PC-3 (cell line): ENCODE measurements around the gene TLN1. TPM values are rescaled to one million over a fixed set of nuclear protein-coding genes. Genes with fewer than 3 reads are reported as not detected.

ENCODE experiments used
- ATAC-seq: fragments of 200-7000 bp; cut with Tn5 transposase; 2 replicates; pipeline ENCODE4 v1.9.1; 2020; ENCODE audit warnings: mild to moderate bottlenecking, moderate library complexity
- BruUV-seq: library from RNA; stranded (reverse); fragments of 400-500 nt; replicated peaks from 2 replicates; lab custom pipeline; 2021; lab: Mats Ljungman, UMichigan
- CTCF ChIA-PET: fragments of 300-600 bp; sonication (Branson Sonifier 250); formaldehyde crosslinking; loops from one replicate; lab custom pipeline; 2022; ENCODE audit warnings: antibody characterized with exemption; lab: Charles Lee
- POLR2A ChIA-PET: fragments of 300-600 bp; sonication (Branson Sonifier 250); formaldehyde crosslinking; loops from one replicate; lab custom pipeline; 2022; ENCODE audit warnings: antibody characterized with exemption; ENCODE audit not compliant: unreplicated experiment; lab: Charles Lee
- DNase-seq: peaks from one replicate; pipeline ENCODE4 v3.0.0-alpha.2; 2015
- H2AFZ ChIP-seq: fragments of 300-600 bp; sonication (generic); 2 replicates; pipeline ENCODE4 v1.6.0; 2016; ENCODE audit warnings: antibody characterized with exemption, low read length
- H3F3A ChIP-seq: fragments of 300-600 bp; sonication (generic); one replicate; pipeline ENCODE4 v1.6.0; 2017; ENCODE audit warnings: antibody characterized with exemption, low read length, control low read depth, mild to moderate bottlenecking; ENCODE audit not compliant: unreplicated experiment
- H3K27ac ChIP-seq: fragments of 300-600 bp; sonication (generic); 2 replicates; pipeline ENCODE4 v1.5.1; 2016; ENCODE audit warnings: mild to moderate bottlenecking, low read length
- H3K27me3 ChIP-seq: fragments of 300-600 bp; sonication (generic); 2 replicates; pipeline ENCODE4 v1.6.1; 2016; ENCODE audit warnings: low read length, mixed read lengths
- H3K36me3 ChIP-seq: fragments of 300-600 bp; sonication (generic); 2 replicates; pipeline ENCODE4 v1.6.1; 2016; ENCODE audit warnings: low read depth, mixed run types, low read length, mixed read lengths
- H3K4me1 ChIP-seq: fragments of 300-600 bp; sonication (generic); 2 replicates; pipeline ENCODE4 v1.5.1; 2016; ENCODE audit warnings: low read length; ENCODE audit not compliant: insufficient read depth
- H3K4me2 ChIP-seq: fragments of 300-600 bp; sonication (generic); 2 replicates; pipeline ENCODE4 v1.6.0; 2016; ENCODE audit warnings: low read length
- H3K4me3 ChIP-seq: fragments of 300-600 bp; sonication (generic); 2 replicates; pipeline ENCODE4 v1.5.1; 2016; ENCODE audit warnings: mild to moderate bottlenecking, low read length, mixed read lengths
- H3K79me2 ChIP-seq: fragments of 300-600 bp; sonication (generic); 2 replicates; pipeline ENCODE4 v1.6.1; 2017; ENCODE audit warnings: low read length, mixed read lengths
- H3K9ac ChIP-seq: fragments of 300-600 bp; sonication (generic); 2 replicates; pipeline ENCODE4 v1.6.0; 2016; ENCODE audit warnings: mild to moderate bottlenecking, low read length
- H3K9me2 ChIP-seq: fragments of 300-600 bp; sonication (generic); replicated peaks from 2 replicates; pipeline ENCODE4 v1.6.1; 2016; ENCODE audit warnings: mixed run types, low read length, mixed read lengths
- H3K9me3 ChIP-seq: fragments of 300-600 bp; sonication (generic); 2 replicates; pipeline ENCODE4 v1.6.1; 2016; ENCODE audit warnings: low read length, mixed read lengths
- H4K20me1 ChIP-seq: fragments of 300-600 bp; sonication (generic); 2 replicates; pipeline ENCODE4 v1.6.1; 2016; ENCODE audit warnings: low read length, mixed read lengths
- CTCF ChIP-seq: fragments of 300-600 bp; sonication (generic); conservative IDR thresholded peaks from 2 replicates; pipeline ENCODE4 v1.5.1; 2017; ENCODE audit warnings: antibody characterized with exemption, low read depth, mild to moderate bottlenecking, low read length
- EZH2 ChIP-seq: fragments of 300-600 bp; sonication (generic); IDR thresholded peaks from one replicate; pipeline ENCODE4 v1.6.1; 2017; ENCODE audit warnings: antibody characterized with exemption, mild to moderate bottlenecking, low read length; ENCODE audit not compliant: unreplicated experiment
- EZH2phosphoT487 ChIP-seq: fragments of 300-600 bp; sonication (generic); IDR thresholded peaks from 2 replicates; pipeline ENCODE4 v1.6.1; 2018; ENCODE audit warnings: mild to moderate bottlenecking, antibody characterized with exemption, low read length, borderline replicate concordance
- intact Hi-C: fragments of 100-400 bp; cut with micrococcal nuclease; formaldehyde crosslinking; loops from 2 replicates; pipeline ENCODE4 v1.9.0; 2023
- total RNA-seq: library from RNA; depleted of rRNA; stranded (reverse); fragments of >200 nt; gene quantifications from 2 replicates; pipeline ENCODE4 v1.2.3, GENCODE V29; 2014

The TLN1 gene
- total RNA-seq, 1 experiment from 2014 or later = 118 TPM

DNA sequence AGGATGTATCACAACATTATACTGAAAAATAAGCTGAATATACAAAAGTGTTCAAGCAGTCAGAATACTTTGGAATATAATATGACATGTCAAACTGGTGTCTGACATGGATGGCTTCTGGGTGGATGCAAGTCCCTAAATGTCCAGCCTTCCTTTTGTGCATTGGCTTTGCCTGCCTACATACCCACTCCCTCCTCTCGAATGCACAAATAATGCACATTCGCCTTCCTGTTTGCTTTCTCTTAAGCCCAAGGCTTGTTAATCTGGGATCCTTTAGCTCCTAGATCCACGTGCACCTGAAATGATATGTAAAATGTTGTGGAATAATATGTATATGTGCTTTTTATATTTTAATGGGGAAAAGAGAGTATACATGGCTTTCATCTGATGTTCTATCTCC, 46.5 kb upstream of the TLN1 start:
- intact Hi-C loops = loop anchor here (10.0 kb wide), 1 partner anchor 46 kb away; the partner anchor contains the start of genes FAM221B and TMEM8B

DNA sequence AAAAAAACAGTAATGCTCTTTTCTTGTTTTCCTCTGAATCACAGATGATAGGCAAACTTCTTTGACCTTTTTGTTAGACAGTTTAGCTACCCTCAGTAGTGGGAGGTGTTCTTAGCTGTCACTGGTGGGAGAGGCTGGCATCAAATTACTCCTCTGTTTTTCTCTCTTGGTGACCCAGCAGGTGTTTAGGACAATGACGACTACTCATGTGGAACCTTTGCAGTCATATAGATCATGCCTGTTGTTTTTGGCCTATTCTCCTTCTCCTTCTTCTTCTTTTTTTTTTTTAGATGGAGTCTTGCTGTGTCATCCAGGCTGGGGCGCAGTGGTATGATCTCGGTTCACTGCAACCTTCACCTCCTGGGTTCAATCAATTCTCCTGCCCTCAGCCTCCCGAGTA, 44.0 kb upstream of the TLN1 start:
- ChIA-PET CTCF (interaction anchor here (0.5 kb wide), 1 partner anchor 1667 kb away, joined by 8 read pairs; no protein-coding TSS in a partner anchor), POLR2A (no interaction called here)
- no peak overlapping the region for H3K9ac ChIP-seq
- H4K20me1 ChIP-seq = no peaks in the 10 kb centered on the region
- H3K27me3 ChIP-seq = no peaks in the 10 kb centered on the region
- H3K4me3 ChIP-seq = no peak overlapping the region
- no peaks in the 10 kb centered on the region for H3K36me3 ChIP-seq
- no peak for TF ChIP-seq EZH2
- TF ChIP-seq EZH2phosphoT487 = no peak
- TF ChIP-seq CTCF = no peak
- no peaks in the 10 kb centered on the region for H3F3A ChIP-seq
- BruUV-seq = no TSS peak
- H3K9me3 ChIP-seq = no peaks in the 10 kb centered on the region
- no peaks in the 10 kb centered on the region for H3K79me2 ChIP-seq
- ATAC-seq (no peak), DNase-seq (no peak)
- no peak overlapping the region for H2AFZ ChIP-seq
- H3K4me2 ChIP-seq = no peak overlapping the region
- intact Hi-C loops = loop anchor here (10.0 kb wide), 1 partner anchor 49 kb away; the partner anchor contains the start of genes FAM221B and TMEM8B
- H3K4me1 ChIP-seq = peaks cover 24% of the 10 kb centered on the region
- H3K9me2 ChIP-seq = no peaks in the 10 kb centered on the region
- no peak overlapping the region for H3K27ac ChIP-seq

More for the DNA sequence above, 46.5 kb upstream of the TLN1 start:
- Histone ChIP-seq H4K20me1 (no peaks in the 10 kb centered on the region), H3K79me2 (no peaks in the 10 kb centered on the region), H3K4me3 (no peak overlapping the region), H3K4me2 (no peak overlapping the region), H3K27ac (no peak overlapping the region), H2AFZ (no peak overlapping the region), H3K9me3 (no peaks in the 10 kb centered on the region), H3K9ac (no peak overlapping the region), H3K36me3 (no peaks in the 10 kb centered on the region), H3F3A (no peaks in the 10 kb centered on the region), H3K27me3 (no peaks in the 10 kb centered on the region), H3K4me1 (0 out of 2 replicates have a peak, but pooled peaks cover 4% of the 10 kb centered on the region), H3K9me2 (no peaks in the 10 kb centered on the region)
- POLR2A ChIA-PET = no interaction called here
- no TSS peak for BruUV-seq
- DNase-seq (no peak), ATAC-seq (no peak)
- TF ChIP-seq CTCF = no peak
- TF ChIP-seq EZH2 = no peak
- no peak for TF ChIP-seq EZH2phosphoT487
- CTCF ChIA-PET = interaction anchor here (0.5 kb wide), 1 partner anchor 21 kb away, joined by 3 read pairs; no protein-coding TSS in a partner anchor

GRCh38 chr9:35774907-35775635, 43.1 kb upstream of the TLN1 start:
- POLR2A ChIA-PET = no interaction called here
- ATAC-seq = no peak
- CTCF ChIA-PET = no interaction called here
- no TSS peak for BruUV-seq
- Histone ChIP-seq H2AFZ (no peak overlapping the region), H4K20me1 (no peaks in the 10 kb centered on the region), H3F3A (peaks cover 5% of the 10 kb centered on the region), H3K9me3 (no peaks in the 10 kb centered on the region), H3K79me2 (no peaks in the 10 kb centered on the region), H3K4me3 (no peak overlapping the region), H3K9me2 (no peaks in the 10 kb centered on the region), H3K27me3 (no peaks in the 10 kb centered on the region), H3K36me3 (no peaks in the 10 kb centered on the region), H3K4me2 (no peak overlapping the region), H3K4me1 (peaks cover 34% of the 10 kb centered on the region), H3K27ac (no peak overlapping the region), H3K9ac (no peak overlapping the region)
- no peak for DNase-seq
- intact Hi-C loops = loop anchor here (10.0 kb wide), 1 partner anchor 50 kb away; the partner anchor contains the start of genes FAM221B and TMEM8B
- TF ChIP-seq EZH2 (no peak), EZH2phosphoT487 (no peak), CTCF (no peak)
